ENCODE measurements around the gene IFNAR1. TPM values are rescaled to one million over a fixed set of nuclear protein-coding genes. Genes with fewer than 3 reads are reported as not detected.

The IFNAR1 gene
- total RNA-seq, 4 donors from 2014 or later = 22.4 to 28.3 (median 26.4) TPM

DNA sequence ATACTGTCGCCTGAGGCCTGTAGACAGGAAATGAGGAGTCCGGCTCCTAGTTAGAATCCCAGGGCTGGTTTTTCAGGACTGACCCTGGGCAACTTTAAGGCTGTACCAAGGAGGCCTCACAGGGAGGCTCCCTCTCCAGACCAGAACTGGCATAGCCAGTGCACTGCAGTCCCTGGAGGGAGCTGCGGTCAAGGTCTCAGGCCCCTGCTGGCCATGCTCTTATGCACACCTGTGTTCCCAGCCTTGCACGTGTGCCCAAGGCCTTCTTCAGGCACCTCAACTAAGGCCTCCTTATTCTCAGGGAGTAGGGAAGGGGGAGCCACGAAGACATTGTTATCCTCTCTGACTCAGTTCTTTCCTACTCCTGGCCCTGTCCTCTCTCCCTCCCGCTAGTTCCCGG is 22.0 kb upstream of the IFNAR1 start:
- H3K27me3 ChIP-seq = no peaks in the 10 kb centered on the region
- 89% methylated on average over 7 of the region's 7 CpGs for WGBS
- TF ChIP-seq POLR2AphosphoS5 (IDR thresholded peaks at IDR 0.05) = no peak

DNA sequence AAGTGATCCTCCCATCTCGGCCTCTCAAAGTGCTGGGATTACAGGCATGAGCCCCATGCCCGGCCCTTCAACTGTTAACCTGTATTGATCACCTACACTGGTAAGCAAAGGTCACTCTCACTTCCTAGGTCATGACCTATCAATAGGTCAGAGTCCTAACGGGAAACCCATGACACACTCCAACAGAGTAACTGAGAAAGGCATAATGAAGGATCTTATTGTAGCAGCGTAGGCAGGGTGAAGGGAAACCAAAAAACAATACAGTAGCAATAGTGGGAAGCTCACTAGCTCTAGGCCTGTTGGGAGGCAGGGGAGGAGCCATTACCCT is 19.5 kb upstream of the IFNAR1 start:
- DNase-seq (ENCODE audit: extremely low spot score) = peak; percentile 31
- H3K36me3 ChIP-seq = no peaks in the 10 kb centered on the region
- TF ChIP-seq, protein P1, sequence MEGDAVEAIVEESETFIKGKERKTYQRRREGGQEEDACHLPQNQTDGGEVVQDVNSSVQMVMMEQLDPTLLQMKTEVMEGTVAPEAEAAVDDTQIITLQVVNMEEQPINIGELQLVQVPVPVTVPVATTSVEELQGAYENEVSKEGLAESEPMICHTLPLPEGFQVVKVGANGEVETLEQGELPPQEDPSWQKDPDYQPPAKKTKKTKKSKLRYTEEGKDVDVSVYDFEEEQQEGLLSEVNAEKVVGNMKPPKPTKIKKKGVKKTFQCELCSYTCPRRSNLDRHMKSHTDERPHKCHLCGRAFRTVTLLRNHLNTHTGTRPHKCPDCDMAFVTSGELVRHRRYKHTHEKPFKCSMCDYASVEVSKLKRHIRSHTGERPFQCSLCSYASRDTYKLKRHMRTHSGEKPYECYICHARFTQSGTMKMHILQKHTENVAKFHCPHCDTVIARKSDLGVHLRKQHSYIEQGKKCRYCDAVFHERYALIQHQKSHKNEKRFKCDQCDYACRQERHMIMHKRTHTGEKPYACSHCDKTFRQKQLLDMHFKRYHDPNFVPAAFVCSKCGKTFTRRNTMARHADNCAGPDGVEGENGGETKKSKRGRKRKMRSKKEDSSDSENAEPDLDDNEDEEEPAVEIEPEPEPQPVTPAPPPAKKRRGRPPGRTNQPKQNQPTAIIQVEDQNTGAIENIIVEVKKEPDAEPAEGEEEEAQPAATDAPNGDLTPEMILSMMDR (IDR thresholded peaks at IDR 0.05) = no peak
- no peak for TF ChIP-seq POLR2A (IDR thresholded peaks at IDR 0.05; ENCODE audit: low read depth)
- no peak for TF ChIP-seq POLR2AphosphoS5 (IDR thresholded peaks at IDR 0.05)
- TF ChIP-seq EP300 (IDR thresholded peaks at IDR 0.05) = no peak
- 90% methylated on average over 4 of the region's 4 CpGs for WGBS
- intact Hi-C loops (cut with DNase I) = no loop called here
- no peak overlapping the region for H3K27ac ChIP-seq (replicated peaks in 1 of 4)
- no peaks in the 10 kb centered on the region for H3K27me3 ChIP-seq
- H3K4me3 ChIP-seq = no peak overlapping the region
- H3K4me1 ChIP-seq = peaks cover 0 to 17% (median 11%) of the 10 kb centered on the region in 4 donors
- no peaks in the 10 kb centered on the region for H3K9me3 ChIP-seq

More for the DNA sequence above, 22.0 kb upstream of the IFNAR1 start:
- intact Hi-C loops (cut with DNase I) = no loop called here
- H3K36me3 ChIP-seq = peaks cover 0 to 2% (median under 1%) of the 10 kb centered on the region in 4 donors
- H3K9me3 ChIP-seq = no peaks in the 10 kb centered on the region
- H3K4me3 ChIP-seq = no peak overlapping the region
- H3K27ac ChIP-seq (replicated peaks in 1 of 4) = no peak overlapping the region
- peaks cover 0 to 25% (median 19%) of the 10 kb centered on the region in 4 donors for H3K4me1 ChIP-seq
- no peak for DNase-seq (ENCODE audit: extremely low spot score)

DNA sequence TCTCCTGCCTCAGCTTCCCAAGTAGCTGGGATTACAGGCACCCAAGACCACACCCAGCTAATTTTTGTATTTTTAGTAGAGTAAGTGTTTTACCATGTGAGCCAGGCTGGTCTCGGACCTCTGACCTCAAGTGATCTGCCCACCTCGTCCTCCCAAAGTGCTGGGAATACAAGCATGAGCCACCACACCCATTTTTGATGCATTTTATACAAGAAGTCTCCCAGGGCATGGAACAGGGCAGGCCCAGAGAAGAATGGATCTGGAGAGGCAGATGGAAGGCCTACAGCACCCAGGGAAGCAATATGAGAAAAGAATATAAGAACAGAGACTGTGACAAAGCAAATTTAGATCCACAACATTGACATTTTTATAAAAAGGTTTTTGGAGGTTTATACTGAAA is 18.8 kb upstream of the IFNAR1 start:
- H3K27ac ChIP-seq (replicated peaks in 1 of 4) = no peak overlapping the region
- H3K27me3 ChIP-seq = no peaks in the 10 kb centered on the region
- TF ChIP-seq, protein P1 (IDR thresholded peaks at IDR 0.05) = no peak
- no peak for TF ChIP-seq POLR2AphosphoS5 (IDR thresholded peaks at IDR 0.05)
- no peak for TF ChIP-seq POLR2A (IDR thresholded peaks at IDR 0.05; ENCODE audit: low read depth)
- TF ChIP-seq EP300 (IDR thresholded peaks at IDR 0.05) = no peak
- no peaks in the 10 kb centered on the region for H3K9me3 ChIP-seq
- peaks cover 0 to 12% (median 8%) of the 10 kb centered on the region in 4 donors for H3K4me1 ChIP-seq
- intact Hi-C loops (cut with DNase I) = no loop called here
- H3K36me3 ChIP-seq = no peaks in the 10 kb centered on the region
- DNase-seq (ENCODE audit: extremely low spot score) = peak; percentile 31
- no peak overlapping the region for H3K4me3 ChIP-seq
- 90% methylated on average over 2 of the region's 2 CpGs for WGBS

DNA sequence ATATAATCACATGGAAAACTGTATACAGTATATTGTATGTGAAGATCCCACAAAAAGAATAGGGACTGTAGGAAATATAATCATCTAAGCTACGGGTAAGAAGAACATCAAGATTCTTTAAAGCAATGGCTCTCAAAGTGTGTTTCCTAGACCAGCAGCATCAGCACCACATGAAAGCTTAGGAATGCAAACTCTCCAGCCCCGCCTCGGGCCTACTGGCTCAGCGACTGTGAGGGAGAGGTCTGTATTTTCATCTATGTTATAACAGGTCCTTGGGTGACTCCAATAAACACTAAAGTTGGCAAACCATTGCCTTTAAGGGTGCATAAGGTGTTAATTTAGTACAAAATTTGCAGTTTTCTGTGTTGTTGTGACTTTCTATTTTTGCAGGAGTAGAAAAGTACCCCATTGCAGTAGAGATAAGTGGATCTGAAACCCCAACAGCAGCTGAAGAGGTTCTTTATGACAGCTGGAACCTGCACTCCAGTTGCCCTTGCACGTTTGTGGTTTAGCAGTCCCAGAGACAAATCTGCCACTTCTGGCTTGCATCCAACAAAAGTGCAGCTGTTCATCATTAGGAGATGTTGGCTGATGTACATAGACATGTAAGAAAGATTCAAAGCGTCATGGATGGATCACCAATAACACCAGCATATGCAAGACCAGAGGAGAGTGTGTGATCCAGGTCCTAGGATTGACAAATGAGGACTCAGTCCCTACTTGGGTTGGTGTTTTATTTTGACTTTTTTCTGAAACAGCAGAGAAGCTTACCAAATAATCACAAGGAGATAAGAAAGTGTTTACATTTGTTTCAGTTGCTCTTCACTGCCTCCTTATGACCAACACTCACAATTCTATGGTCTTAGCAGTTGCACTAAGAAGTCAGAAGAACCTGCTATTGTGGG is 15.9 kb upstream of the IFNAR1 start:
- peak; percentile 68 for DNase-seq (ENCODE audit: extremely low spot score)
- Histone ChIP-seq H3K27me3 (no peaks in the 10 kb centered on the region), H3K9me3 (no peaks in the 10 kb centered on the region), H3K4me3 (no peak overlapping the region), H3K4me1 (no peaks in the 10 kb centered on the region), H3K36me3 (no peaks in the 10 kb centered on the region), H3K27ac (replicated peaks in 1 of 4) (no peak overlapping the region)
- 30% methylated on average over 6 of the region's 6 CpGs for WGBS
- intact Hi-C loops (cut with DNase I) = no loop called here
- TF ChIP-seq, protein P1 (IDR thresholded peaks at IDR 0.05) = no peak
- TF ChIP-seq EP300 (IDR thresholded peaks at IDR 0.05) (no peak), POLR2AphosphoS5 (IDR thresholded peaks at IDR 0.05) (no peak), POLR2A (IDR thresholded peaks at IDR 0.05; ENCODE audit: low read depth) (no peak)

DNA sequence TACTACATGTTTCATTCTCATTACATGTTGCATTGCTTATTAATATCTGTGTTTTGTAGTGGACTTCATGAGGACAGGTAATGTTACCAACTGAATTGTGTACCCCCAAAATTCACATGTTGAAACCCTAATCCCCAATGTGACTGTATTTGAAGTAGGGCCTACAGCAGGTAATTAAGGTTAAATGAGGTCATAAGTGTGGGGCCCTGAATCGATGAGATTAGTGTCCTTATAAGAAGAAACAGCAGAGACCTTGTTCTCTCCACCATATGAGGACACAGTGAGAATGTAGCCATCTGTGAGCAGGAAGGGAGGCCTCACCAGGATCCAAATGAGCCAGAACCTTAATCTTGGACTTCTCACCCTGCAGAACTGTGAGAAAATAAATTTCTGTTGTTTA is 15.0 kb upstream of the IFNAR1 start:
- intact Hi-C loops (cut with DNase I) = no loop called here
- Histone ChIP-seq H3K4me1 (no peaks in the 10 kb centered on the region), H3K4me3 (no peak overlapping the region), H3K9me3 (no peaks in the 10 kb centered on the region), H3K36me3 (no peaks in the 10 kb centered on the region), H3K27ac (replicated peaks in 1 of 4) (no peak overlapping the region), H3K27me3 (peaks cover 0 to 4% (median 0%) of the 10 kb centered on the region in 4 donors)
- WGBS = 100% methylated on average over 1 of the region's 1 CpG
- peak; percentile 72 for DNase-seq (ENCODE audit: extremely low spot score)
- TF ChIP-seq POLR2A (IDR thresholded peaks at IDR 0.05; ENCODE audit: low read depth) (no peak), EP300 (IDR thresholded peaks at IDR 0.05) (no peak)

Measured in esophagus muscularis mucosa (tissue), 4 donors.